K562 (cell line): Measurements from ENCODE around the gene OPCML. TPM values are rescaled to one million over a fixed set of nuclear protein-coding genes. Genes with fewer than 3 reads are reported as not detected.

Experiments
- ATAC-seq: fragments of 200-7000 bp; cut with Tn5 transposase; 3 replicates; pipeline ENCODE4 v1.9.1; 2020; ENCODE audit warnings: moderate library complexity
- BruUV-seq: library from RNA; stranded (reverse); fragments of 400-500 nt; replicated peaks from 2 replicates; lab custom pipeline; 2021; lab: Mats Ljungman, UMichigan
- CTCF ChIA-PET: fragments of 300-600 bp; formaldehyde crosslinking; extraction: SDS; loops from one replicate; lab custom pipeline; 2021; ENCODE audit warnings: low intra/inter-chr PET ratio; lab: Yijun Ruan, JAX
- POLR2A ChIA-PET: fragments of 300-600, 350-650 bp; sonication (Branson Sonifier 250); formaldehyde crosslinking; extraction: SDS; loops from one replicate; lab custom pipeline; 2021; ENCODE audit warnings: antibody characterized with exemption, inconsistent platforms; lab: Yijun Ruan, JAX
- DNase-seq, 4 experiments: peaks; one replicate each; pipeline versions ENCODE4 v3.0.0 to v3.0.0-alpha.2; 2011 to 2018; ENCODE audit warnings: low spot score in 3 of 4, mixed read lengths in 3 of 4; ENCODE audit errors: extremely low read depth in 1 of 4
- FAIRE-seq: peaks from 2 replicates; lab custom pipeline; 2011; peaks lifted over from hg19 to GRCh38; lab: Jason Lieb, UNC
- H2AFZ ChIP-seq: 2 replicates; pipeline ENCODE4 v1.6.0; 2011; ENCODE audit warnings: low read depth, low read length, control low read depth, inconsistent platforms
- H3K27ac ChIP-seq: fragments of 200-600 bp; 3 replicates; pipeline ENCODE4 v1.8.0; 2011; ENCODE audit warnings: low read depth, mild to moderate bottlenecking, control low read depth, inconsistent platforms, low read length, moderate library complexity, mixed read lengths; ENCODE audit errors: extremely low read depth
- H3K27me3 ChIP-seq, 2 experiments: fragments of 300-600 bp in 1 of 2; 2 replicates in 1 of 2; 3 replicates in 1 of 2; pipeline versions ENCODE4 v1.6.0 to v1.8.0; 2011; ENCODE audit warnings: inconsistent platforms in 2 of 2, low read length in 2 of 2, mild to moderate bottlenecking in 1 of 2, mixed read lengths in 1 of 2, moderate library complexity in 1 of 2; ENCODE audit not compliant: control insufficient read depth in 2 of 2, insufficient read depth in 2 of 2
- H3K36me3 ChIP-seq: fragments of 300-600 bp; 3 replicates; pipeline ENCODE4 v1.8.0; 2011; ENCODE audit warnings: mild to moderate bottlenecking, low read length, inconsistent platforms; ENCODE audit not compliant: control insufficient read depth, insufficient read depth
- H3K4me1 ChIP-seq, 2 experiments: fragments of 200-600 bp in 1 of 2; replicated peaks in 1 of 2; 2 replicates in 1 of 2; 3 replicates in 1 of 2; pipeline versions ENCODE4 v1.5.1 to v1.8.0; 2011; ENCODE audit warnings: inconsistent platforms in 2 of 2, low read length in 2 of 2, mild to moderate bottlenecking in 1 of 2, mixed read lengths in 1 of 2, moderate library complexity in 1 of 2; ENCODE audit not compliant: control insufficient read depth in 2 of 2, insufficient read depth in 2 of 2
- H3K4me2 ChIP-seq: 2 replicates; pipeline ENCODE4 v1.6.1; 2011; ENCODE audit warnings: low read length, control low read depth, inconsistent platforms, mixed read lengths; ENCODE audit not compliant: insufficient read depth
- H3K4me3 ChIP-seq: fragments of 200-600 bp; sonication (generic), shearing (Covaris generic); 2 replicates; pipeline ENCODE4 v1.5.1; 2016; ENCODE audit warnings: control low read depth, inconsistent platforms
- H3K79me2 ChIP-seq: fragments of 200-600 bp; 3 replicates; pipeline ENCODE4 v1.8.0; 2011; ENCODE audit warnings: low read length, inconsistent platforms; ENCODE audit not compliant: control insufficient read depth, insufficient read depth
- H3K9ac ChIP-seq, 2 experiments: 2 replicates each; pipeline versions ENCODE4 v1.6.0 to v1.6.1; 2011; ENCODE audit warnings: low read depth in 2 of 2, low read length in 2 of 2, control low read depth in 1 of 2, inconsistent platforms in 1 of 2, mild to moderate bottlenecking in 1 of 2, mixed read lengths in 1 of 2; ENCODE audit not compliant: insufficient read depth in 1 of 2
- H3K9me1 ChIP-seq: one replicate; pipeline ENCODE4 v1.6.0; 2011; ENCODE audit warnings: inconsistent platforms, mild to moderate bottlenecking, low read length, moderate library complexity; ENCODE audit not compliant: control insufficient read depth, insufficient read depth
- H3K9me3 ChIP-seq: replicated peaks from 2 replicates; pipeline ENCODE4 v1.5.1; 2011; ENCODE audit warnings: low read depth, low read length, inconsistent platforms; ENCODE audit not compliant: control insufficient read depth, insufficient read depth
- H4K20me1 ChIP-seq: replicated peaks from 2 replicates; pipeline ENCODE4 v1.6.1; 2011; ENCODE audit warnings: low read length, inconsistent platforms, mixed read lengths; ENCODE audit not compliant: control insufficient read depth, insufficient read depth
- CCNT2 ChIP-seq: IDR thresholded peaks from 2 replicates; pipeline ENCODE4 v1.6.1; 2011; ENCODE audit warnings: borderline replicate concordance, low read depth, mild to moderate bottlenecking, moderate library complexity, mixed read lengths, low read length; ENCODE audit not compliant: insufficient read length; ENCODE audit errors: extremely low read depth
- E2F1 ChIP-seq: sonication (generic); formaldehyde crosslinking; IDR thresholded peaks from 2 replicates; pipeline ENCODE4 v1.8.1; 2023; ENCODE audit warnings: mild to moderate bottlenecking, missing genetic modification reagents, moderate library complexity
- FOXM1 ChIP-seq, 2 experiments: fragments of 450-650 bp in 1 of 2; sonication (generic) in 1 of 2; formaldehyde crosslinking in 1 of 2; IDR thresholded peaks; 2 replicates each; pipeline versions ENCODE4 v1.6.1 to v1.9.0; 2017 to 2022; ENCODE audit warnings: low read depth in 2 of 2, mild to moderate bottlenecking in 2 of 2, missing genetic modification reagents in 1 of 2, moderate library complexity in 1 of 2
- IRF9 ChIP-seq: fragments of 450-650 bp; IDR thresholded peaks from 2 replicates; pipeline ENCODE4 v1.6.1; 2016; ENCODE audit warnings: missing biosample characterization, missing genetic modification characterization
- MLX ChIP-seq, 2 experiments: fragments of 450-650 bp in 1 of 2; sonication (generic) in 1 of 2; formaldehyde crosslinking; conservative IDR thresholded peaks; 2 replicates each; pipeline versions ENCODE4 v1.4.0 to v1.8.1; 2020 to 2022; ENCODE audit warnings: mild to moderate bottlenecking in 1 of 2, missing genetic modification reagents in 1 of 2
- MTA3 ChIP-seq: fragments of 450-650 bp; formaldehyde crosslinking; IDR thresholded peaks from 2 replicates; pipeline ENCODE4 v1.6.1; 2017; ENCODE audit warnings: mild to moderate bottlenecking, borderline replicate concordance
- NCOA1 ChIP-seq: fragments of 450-650 bp; IDR thresholded peaks from 2 replicates; pipeline ENCODE4 v1.6.1; 2016; ENCODE audit warnings: low read depth
- RNF2 ChIP-seq: sonication (generic); IDR thresholded peaks from 2 replicates; pipeline ENCODE4 v1.6.1; 2016
- SMC3 ChIP-seq: conservative IDR thresholded peaks from 2 replicates; pipeline ENCODE4 v1.6.1; 2011; ENCODE audit warnings: low read depth, low read length, improper control_type of control experiment; ENCODE audit not compliant: insufficient read depth
- SNIP1 ChIP-seq: fragments of 450-650 bp; IDR thresholded peaks from 2 replicates; pipeline ENCODE4 v1.7.1; 2017; ENCODE audit warnings: low read depth, mild to moderate bottlenecking
- SREBF2 ChIP-seq: sonication (generic); formaldehyde crosslinking; IDR thresholded peaks from 2 replicates; pipeline ENCODE4 v1.4.0; 2020; ENCODE audit warnings: mild to moderate bottlenecking, missing genetic modification reagents
- TFAP4 ChIP-seq: sonication (generic); formaldehyde crosslinking; IDR thresholded peaks from 2 replicates; pipeline ENCODE4 v1.8.0; 2022; ENCODE audit warnings: missing genetic modification reagents, mild to moderate bottlenecking, moderate library complexity, borderline replicate concordance
- ZBTB9 ChIP-seq: fragments of 450-650 bp; formaldehyde crosslinking; IDR thresholded peaks from 2 replicates; pipeline ENCODE4 v1.4.0; 2020; ENCODE audit warnings: mild to moderate bottlenecking, moderate library complexity
- ZNF133 ChIP-seq: fragments of 250-450 bp; sonication (Bioruptor Pico); IDR thresholded peaks from 2 replicates; pipeline ENCODE4 v1.4.0; 2020; ENCODE audit warnings: mild to moderate bottlenecking
- ZNF395 ChIP-seq: fragments of 200-800 bp; sonication (Bioruptor generic); IDR thresholded peaks from 2 replicates; pipeline ENCODE4 v1.6.1; 2017; ENCODE audit warnings: missing genetic modification characterization, missing compliant biosample characterization
- WGBS: fragments of 100-300 bp; shearing (Covaris generic); methylation state at CpG from one replicate; pipeline ENCODE4 v1.1.6; 2016; ENCODE audit warnings: low coverage, mixed read lengths; ENCODE audit not compliant: insufficient coverage; ENCODE audit errors: missing lambda C conversion rate; 5-methylcytosine and 5-hydroxymethylcytosine counted together
- in situ Hi-C: fragments of 300-500 bp; cut with MboI; formaldehyde crosslinking; loops from 4 replicates; pipeline ENCODE4 v1.15.0; 2018; ENCODE audit warnings: inconsistent platforms, mixed read lengths
- intact Hi-C: fragments of 100-400 bp; cut with micrococcal nuclease; formaldehyde crosslinking; loops from 2 replicates; pipeline ENCODE4 v1.14.2; 2022
- polyA plus RNA-seq, 8 experiments: library from polyadenylated mRNA; depleted of rRNA in 4 of 8; stranded (reverse) in 5 of 8; unstranded in 3 of 8; fragments of >200 nt; fragmentation: Nextera tagmentation in 2 of 8; fragmentation: Illumina TruSeq in 1 of 8; extraction: Ambion mirVana in 2 of 8; extraction: Trizol in 1 of 8; gene quantifications; 2 replicates each; pipeline versions ENCODE4 v1.2.1 to v1.2.3, GENCODE V29; 2011 to 2014; ENCODE audit warnings: inconsistent platforms in 1 of 8, missing spikeins in 1 of 8
- total RNA-seq, 7 experiments: library from RNA; depleted of rRNA in 6 of 7; stranded (reverse); fragments of >200 nt in 6 of 7; fragmentation: Illumina TruSeq in 2 of 7; extraction: Trizol in 2 of 7; gene quantifications; 2 replicates each; pipeline versions ENCODE4 v1.2.1 to v1.2.3, GENCODE V29; 2011 to 2021; ENCODE audit warnings: low replicate concordance in 1 of 7

The OPCML gene
- total and polyA plus RNA-seq, 9 of the 15 experiments (the other 6 are each of a cell fraction or from before 2014, with no cell fraction given), result not detected

GRCh38 chr11:132971351-132971750, 561.0 kb downstream of the OPCML start:
- Histone ChIP-seq H3K79me2 (no peaks in the 10 kb centered on the region), H4K20me1 (no peaks in the 10 kb centered on the region), H3K27me3 (no peaks in the 10 kb centered on the region), H3K4me1 (no peaks in the 10 kb centered on the region), H3K9me1 (no peaks in the 10 kb centered on the region), H3K9ac (no peak overlapping the region), H3K4me2 (no peak overlapping the region), H2AFZ (no peak overlapping the region), H3K36me3 (no peaks in the 10 kb centered on the region), H3K4me3 (no peak overlapping the region), H3K27ac (no peak overlapping the region), H3K9me3 (no peaks in the 10 kb centered on the region)
- BruUV-seq, result no TSS peak
- 5% methylated on average over 4 of the region's 4 CpGs for WGBS
- intact Hi-C loops, result no loop called here
- DNase-seq (no peak), ATAC-seq (no peak), FAIRE-seq (no peak)
- POLR2A ChIA-PET, result no interaction called here
- in situ Hi-C loops, result no loop called here
- CTCF ChIA-PET, result no interaction called here
- TF ChIP-seq CCNT2 (no peak), ZBTB9 (no peak), SNIP1 (no peak), FOXM1 (IDR thresholded peaks at IDR 0.05; ENCODE audit: low read depth) (no peak), FOXM1 (CRISPR knock-in tag; IDR thresholded peaks at IDR 0.05; ENCODE audit: low read depth) (no peak), RNF2 (no peak), SMC3 (no peak), IRF9 (tag) (no peak), ZNF133 (CRISPR knock-in tag) (no peak), E2F1 (CRISPR knock-in tag) (no peak), MLX (CRISPR knock-in tag; conservative IDR thresholded peaks at IDR 0.05) (no peak), NCOA1 (no peak), ZNF395 (CRISPR knock-in tag) (no peak), SREBF2 (CRISPR knock-in tag) (no peak), MTA3 (no peak), TFAP4 (no peak)
